Endodermal cell (in vitro differentiated cells): ENCODE data around the gene ACO1. TPM values are rescaled to one million over a fixed set of nuclear protein-coding genes. Genes with fewer than 3 reads are reported as not detected.
A peak's percentile ranks its signal among the peaks of the same experiment; 100 is the strongest.

ENCODE experiments used
- DNase-seq: peaks from one replicate; pipeline ENCODE4 v3.0.0-alpha.2; 2017
- H3K27ac ChIP-seq: 2 replicates; pipeline ENCODE4 v1.5.1; 2013; ENCODE audit warnings: mild to moderate bottlenecking, low read depth, low read length, moderate library complexity
- H3K27me3 ChIP-seq: 2 replicates; pipeline ENCODE4 v1.6.1; 2013; ENCODE audit warnings: mild to moderate bottlenecking, low read length, moderate library complexity; ENCODE audit not compliant: insufficient read depth, control insufficient read depth, poor library complexity, severe bottlenecking
- H3K36me3 ChIP-seq: 2 replicates; pipeline ENCODE4 v1.7.0; 2013; ENCODE audit warnings: mild to moderate bottlenecking, low read length, moderate library complexity; ENCODE audit not compliant: control insufficient read depth, insufficient read depth
- H3K4me1 ChIP-seq: one replicate; pipeline ENCODE4 v1.7.0; 2013; ENCODE audit warnings: low read length; ENCODE audit not compliant: control insufficient read depth, insufficient read depth
- H3K4me3 ChIP-seq: 2 replicates; pipeline ENCODE4 v1.5.1; 2013; ENCODE audit warnings: mild to moderate bottlenecking, low read length, moderate library complexity
- H3K9ac ChIP-seq: 2 replicates; pipeline ENCODE4 v1.6.1; 2013; ENCODE audit warnings: mild to moderate bottlenecking, low read length, moderate library complexity; ENCODE audit not compliant: poor library complexity, severe bottlenecking; ENCODE audit errors: extremely low read depth
- H3K9me3 ChIP-seq: 2 replicates; pipeline ENCODE4 v1.6.1; 2013; ENCODE audit warnings: mild to moderate bottlenecking, low read length, moderate library complexity; ENCODE audit not compliant: control insufficient read depth
- H3K27ac Mint-ChIP-seq: 2 replicates; pipeline ENCODE4 v1.8.0; 2020; ENCODE audit warnings: mixed read lengths
- H3K27me3 Mint-ChIP-seq: 2 replicates; pipeline ENCODE4 v1.8.0; 2021; ENCODE audit warnings: mild to moderate bottlenecking, mixed read lengths; ENCODE audit not compliant: insufficient read depth
- H3K36me3 Mint-ChIP-seq: 2 replicates; pipeline ENCODE4 v1.8.0; 2020; ENCODE audit warnings: low read depth, mixed read lengths
- H3K4me1 Mint-ChIP-seq: 2 replicates; pipeline ENCODE4 v1.8.0; 2020; ENCODE audit warnings: mixed read lengths
- H3K4me3 Mint-ChIP-seq: 2 replicates; pipeline ENCODE4 v1.8.0; 2020; ENCODE audit warnings: mild to moderate bottlenecking, moderate library complexity, mixed read lengths
- H3K9me3 Mint-ChIP-seq: 2 replicates; pipeline ENCODE4 v1.8.0; 2020; ENCODE audit warnings: mild to moderate bottlenecking, mixed read lengths
- CTCF ChIP-seq: fragments of 200-600 bp; sonication (generic); conservative IDR thresholded peaks from 2 replicates; pipeline ENCODE4 v1.5.0; 2021; ENCODE audit warnings: antibody characterized with exemption, mild to moderate bottlenecking
- WGBS, 2 experiments: methylation state at CpG; one replicate each; pipeline versions ENCODE4 v1.1.5 to v1.1.7; 2013; ENCODE audit warnings: missing lambda C conversion rate in 2 of 2, mixed read lengths in 1 of 2; ENCODE audit not compliant: insufficient coverage in 1 of 2, insufficient read length in 1 of 2; 5-methylcytosine and 5-hydroxymethylcytosine counted together
- total RNA-seq, 2 donors: library from RNA; stranded (reverse); fragmentation: NEBNext Ultra II Directional in 1 of 2; extraction: Animal tissue kit (Norgen Biotek cat#: 25700) in 1 of 2; gene quantifications; 2 replicates in 1 of 2; 3 replicates in 1 of 2; pipeline ENCODE4 v1.2.1, GENCODE V29; 2021

Gene ACO1
- total RNA-seq, 2 donors from 2014 or later = 33.6 to 52.8 TPM

GRCh38 chr9:32371679-32372078 is 12.8 kb upstream of the ACO1 start:
- no peaks in the 10 kb centered on the region for H3K9me3 ChIP-seq
- H3K36me3 ChIP-seq = no peaks in the 10 kb centered on the region
- TF ChIP-seq CTCF = no peak
- 93 to 100% methylated on average over 2 of the region's 2 CpGs for WGBS, 2 experiments
- H3K9ac ChIP-seq = no peak overlapping the region
- Mint-ChIP-seq H3K4me3 (no peak overlapping the region), H3K9me3 (peaks cover 5% of the 10 kb centered on the region), H3K27me3 (no peaks in the 10 kb centered on the region), H3K27ac (no peak overlapping the region), H3K36me3 (no peaks in the 10 kb centered on the region), H3K4me1 (no peaks in the 10 kb centered on the region)
- no peaks in the 10 kb centered on the region for H3K27me3 ChIP-seq
- DNase-seq = no peak
- no peaks in the 10 kb centered on the region for H3K4me1 ChIP-seq
- H3K27ac ChIP-seq = no peak overlapping the region
- H3K4me3 ChIP-seq = no peak overlapping the region

GRCh38 chr9:32376285-32376684 is 8.2 kb upstream of the ACO1 start:
- H3K9me3 ChIP-seq = no peaks in the 10 kb centered on the region
- no peaks in the 10 kb centered on the region for H3K9me3 Mint-ChIP-seq
- DNase-seq = no peak

GRCh38 chr9:32378496-32378895 is 5.9 kb upstream of the ACO1 start:
- H3K36me3 Mint-ChIP-seq = no peaks in the 10 kb centered on the region
- H3K9me3 Mint-ChIP-seq = no peaks in the 10 kb centered on the region
- 0 to 9% methylated on average over 1 to 3 of the region's 3 CpGs for WGBS, 2 experiments
- peaks cover 38% of the 10 kb centered on the region for H3K27me3 Mint-ChIP-seq
- Histone ChIP-seq H3K4me3 (no peak overlapping the region), H3K4me1 (no peaks in the 10 kb centered on the region), H3K27me3 (peaks cover 38% of the 10 kb centered on the region), H3K9me3 (no peaks in the 10 kb centered on the region), H3K36me3 (no peaks in the 10 kb centered on the region), H3K9ac (no peak overlapping the region), H3K27ac (no peak overlapping the region)
- TF ChIP-seq CTCF = peak; percentile 88
- peaks cover under 1% of the 10 kb centered on the region for H3K4me1 Mint-ChIP-seq
- no peak overlapping the region for H3K27ac Mint-ChIP-seq
- DNase-seq = peak; percentile 61
- H3K4me3 Mint-ChIP-seq = no peak overlapping the region

More at GRCh38 chr9:32376285-32376684, 8.2 kb upstream of the ACO1 start:
- Histone ChIP-seq H3K27ac (no peak overlapping the region), H3K4me1 (no peaks in the 10 kb centered on the region), H3K27me3 (peaks cover 16% of the 10 kb centered on the region), H3K9ac (no peak overlapping the region), H3K36me3 (no peaks in the 10 kb centered on the region), H3K4me3 (no peak overlapping the region)
- no peak overlapping the region for H3K4me3 Mint-ChIP-seq
- no peak overlapping the region for H3K27ac Mint-ChIP-seq
- H3K36me3 Mint-ChIP-seq = no peaks in the 10 kb centered on the region
- H3K4me1 Mint-ChIP-seq = no peaks in the 10 kb centered on the region
- peaks cover 16% of the 10 kb centered on the region for H3K27me3 Mint-ChIP-seq
- no peak for TF ChIP-seq CTCF
- 90% methylated on average over 2 of the region's 2 CpGs; no CpG with 5 or more reads in 1 of the 2 experiments for WGBS, 2 experiments
